SK-N-SH treated with all-trans-retinoic acid at 6 μM for 48 hours (cell line): ENCODE data around the gene VWA5B1.

Experiments used
- ATAC-seq: fragments of 200-7000 bp; cut with Tn5 transposase; 3 replicates; pipeline ENCODE4 v1.9.1; 2020; ENCODE audit warnings: mild to moderate bottlenecking, moderate library complexity
- ARNTL ChIP-seq: fragments of 450-650 bp; formaldehyde crosslinking; IDR thresholded peaks from 2 replicates; pipeline ENCODE4 v1.5.0; 2020; ENCODE audit warnings: low read depth, mild to moderate bottlenecking, moderate library complexity, borderline replicate concordance
- BACH2 ChIP-seq: fragments of 250-450 bp; sonication (Bioruptor Pico); IDR thresholded peaks from 2 replicates; pipeline ENCODE4 v1.9.0; 2021; ENCODE audit warnings: mild to moderate bottlenecking, borderline replicate concordance
- ESRRG ChIP-seq: fragments of 250-450 bp; sonication (Bioruptor Pico); IDR thresholded peaks from 2 replicates; pipeline ENCODE4 v1.6.1; 2021; ENCODE audit warnings: mild to moderate bottlenecking
- GLIS3 ChIP-seq: fragments of 250-450 bp; sonication (Bioruptor Pico); IDR thresholded peaks from 2 replicates; pipeline ENCODE4 v1.5.0; 2020; ENCODE audit warnings: mild to moderate bottlenecking, moderate library complexity
- ISL1 ChIP-seq: fragments of 250-450 bp; sonication (Bioruptor Pico); IDR thresholded peaks from 2 replicates; pipeline ENCODE4 v2.1.2; 2022; ENCODE audit warnings: mild to moderate bottlenecking, moderate library complexity
- OSR1 ChIP-seq: fragments of 250-450 bp; sonication (Bioruptor Pico); IDR thresholded peaks from 2 replicates; pipeline ENCODE4 v1.8.0; 2022; ENCODE audit warnings: moderate library complexity, mild to moderate bottlenecking, inconsistent platforms
- RARB ChIP-seq: fragments of 250-450 bp; sonication (Bioruptor Pico); IDR thresholded peaks from 2 replicates; pipeline ENCODE4 v1.8.0; 2021; ENCODE audit warnings: mild to moderate bottlenecking, moderate library complexity
- SNAI2 ChIP-seq: fragments of 250-450 bp; sonication (Bioruptor Pico); IDR thresholded peaks from 2 replicates; pipeline ENCODE4 v1.5.0; 2020; ENCODE audit warnings: mild to moderate bottlenecking, moderate library complexity
- TCF4 ChIP-seq: fragments of 250-450 bp; sonication (Bioruptor Pico); IDR thresholded peaks from 2 replicates; pipeline ENCODE4 v1.8.0; 2021; ENCODE audit warnings: mild to moderate bottlenecking, moderate library complexity, borderline replicate concordance
- TOX ChIP-seq: fragments of 250-450 bp; sonication (Bioruptor Pico); IDR thresholded peaks from 2 replicates; pipeline ENCODE4 v1.8.0; 2021; ENCODE audit warnings: mild to moderate bottlenecking, moderate library complexity, borderline replicate concordance
- ZFP3 ChIP-seq: fragments of 250-450 bp; sonication (Bioruptor Pico); IDR thresholded peaks from 2 replicates; pipeline ENCODE4 v1.5.0; 2020; ENCODE audit warnings: mild to moderate bottlenecking, moderate library complexity
- ZFP30 ChIP-seq: fragments of 450-650 bp; formaldehyde crosslinking; IDR thresholded peaks from 2 replicates; pipeline ENCODE4 v1.5.0; 2022; ENCODE audit warnings: mild to moderate bottlenecking, moderate library complexity
- ZNF70 ChIP-seq: fragments of 450-650 bp; formaldehyde crosslinking; IDR thresholded peaks from 2 replicates; pipeline ENCODE4 v1.5.0; 2020; ENCODE audit warnings: mild to moderate bottlenecking, moderate library complexity
- TF ChIP-seq, protein P1 (sequence below): fragments of 250-450 bp; sonication (Bioruptor Pico); IDR thresholded peaks from 2 replicates; pipeline ENCODE4 v1.8.0; 2020; ENCODE audit warnings: mild to moderate bottlenecking, moderate library complexity, borderline replicate concordance
- TF ChIP-seq, protein P2 (sequence below): fragments of 250-450 bp; sonication (Bioruptor Pico); IDR thresholded peaks from 2 replicates; pipeline ENCODE4 v1.5.1; 2020; ENCODE audit warnings: low read depth, mild to moderate bottlenecking, moderate library complexity
- TF ChIP-seq, protein P3 (sequence below): fragments of 250-450 bp; sonication (Bioruptor Pico); IDR thresholded peaks from 2 replicates; pipeline ENCODE4 v1.8.0; 2021; ENCODE audit warnings: low read depth, mild to moderate bottlenecking, moderate library complexity, borderline replicate concordance
- TF ChIP-seq, protein P4 (sequence below): fragments of 250-450 bp; sonication (Bioruptor Pico); IDR thresholded peaks from 2 replicates; pipeline ENCODE4 v1.5.0; 2020; ENCODE audit warnings: mild to moderate bottlenecking, moderate library complexity

Gene VWA5B1

DNA sequence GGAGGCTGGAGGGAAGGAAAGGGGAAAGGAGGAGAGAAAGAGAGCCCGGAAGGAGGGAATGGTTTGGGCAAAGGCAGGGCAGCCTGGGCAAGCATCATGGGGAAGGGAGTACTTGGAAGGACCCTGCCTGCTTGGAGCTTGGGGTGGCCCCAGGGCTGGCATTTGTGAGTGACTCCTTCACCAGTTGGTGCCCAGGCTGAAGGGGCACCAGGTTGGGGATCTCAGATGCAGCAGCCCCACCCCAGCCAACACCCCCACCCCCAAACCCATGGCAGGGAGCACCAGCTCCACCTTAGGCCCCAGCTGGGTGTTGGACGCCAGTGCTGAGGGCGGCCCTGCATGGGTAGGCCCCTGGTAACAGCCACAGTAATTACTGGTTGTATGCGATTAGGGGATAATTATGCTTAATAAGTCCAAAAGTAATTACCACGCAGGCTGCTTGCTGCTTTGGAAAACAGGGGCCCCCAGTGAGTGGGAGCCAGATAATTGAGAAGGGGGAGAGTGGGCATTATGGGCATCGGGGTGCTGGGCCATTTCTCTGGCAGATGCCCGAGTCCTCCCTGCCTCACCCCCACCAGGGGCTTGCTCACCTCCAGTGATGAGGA, 78.3 kb downstream of the VWA5B1 start:
- TF ChIP-seq TOX (CRISPR knock-in tag): no peak
- TF ChIP-seq, protein P1, sequence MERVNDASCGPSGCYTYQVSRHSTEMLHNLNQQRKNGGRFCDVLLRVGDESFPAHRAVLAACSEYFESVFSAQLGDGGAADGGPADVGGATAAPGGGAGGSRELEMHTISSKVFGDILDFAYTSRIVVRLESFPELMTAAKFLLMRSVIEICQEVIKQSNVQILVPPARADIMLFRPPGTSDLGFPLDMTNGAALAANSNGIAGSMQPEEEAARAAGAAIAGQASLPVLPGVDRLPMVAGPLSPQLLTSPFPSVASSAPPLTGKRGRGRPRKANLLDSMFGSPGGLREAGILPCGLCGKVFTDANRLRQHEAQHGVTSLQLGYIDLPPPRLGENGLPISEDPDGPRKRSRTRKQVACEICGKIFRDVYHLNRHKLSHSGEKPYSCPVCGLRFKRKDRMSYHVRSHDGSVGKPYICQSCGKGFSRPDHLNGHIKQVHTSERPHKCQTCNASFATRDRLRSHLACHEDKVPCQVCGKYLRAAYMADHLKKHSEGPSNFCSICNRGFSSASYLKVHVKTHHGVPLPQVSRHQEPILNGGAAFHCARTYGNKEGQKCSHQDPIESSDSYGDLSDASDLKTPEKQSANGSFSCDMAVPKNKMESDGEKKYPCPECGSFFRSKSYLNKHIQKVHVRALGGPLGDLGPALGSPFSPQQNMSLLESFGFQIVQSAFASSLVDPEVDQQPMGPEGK (CRISPR knock-in tag): no peak
- no peak for TF ChIP-seq OSR1 (CRISPR knock-in tag)
- no peak for TF ChIP-seq ESRRG (CRISPR knock-in tag)
- no peak for TF ChIP-seq RARB (CRISPR knock-in tag)
- TF ChIP-seq BACH2 (CRISPR knock-in tag): no peak
- TF ChIP-seq, protein P2, sequence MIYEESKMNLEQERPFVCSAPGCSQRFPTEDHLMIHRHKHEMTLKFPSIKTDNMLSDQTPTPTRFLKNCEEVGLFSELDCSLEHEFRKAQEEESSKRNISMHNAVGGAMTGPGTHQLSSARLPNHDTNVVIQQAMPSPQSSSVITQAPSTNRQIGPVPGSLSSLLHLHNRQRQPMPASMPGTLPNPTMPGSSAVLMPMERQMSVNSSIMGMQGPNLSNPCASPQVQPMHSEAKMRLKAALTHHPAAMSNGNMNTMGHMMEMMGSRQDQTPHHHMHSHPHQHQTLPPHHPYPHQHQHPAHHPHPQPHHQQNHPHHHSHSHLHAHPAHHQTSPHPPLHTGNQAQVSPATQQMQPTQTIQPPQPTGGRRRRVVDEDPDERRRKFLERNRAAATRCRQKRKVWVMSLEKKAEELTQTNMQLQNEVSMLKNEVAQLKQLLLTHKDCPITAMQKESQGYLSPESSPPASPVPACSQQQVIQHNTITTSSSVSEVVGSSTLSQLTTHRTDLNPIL: no peak
- no peak for TF ChIP-seq ZFP3 (CRISPR knock-in tag)
- TF ChIP-seq, protein P3, sequence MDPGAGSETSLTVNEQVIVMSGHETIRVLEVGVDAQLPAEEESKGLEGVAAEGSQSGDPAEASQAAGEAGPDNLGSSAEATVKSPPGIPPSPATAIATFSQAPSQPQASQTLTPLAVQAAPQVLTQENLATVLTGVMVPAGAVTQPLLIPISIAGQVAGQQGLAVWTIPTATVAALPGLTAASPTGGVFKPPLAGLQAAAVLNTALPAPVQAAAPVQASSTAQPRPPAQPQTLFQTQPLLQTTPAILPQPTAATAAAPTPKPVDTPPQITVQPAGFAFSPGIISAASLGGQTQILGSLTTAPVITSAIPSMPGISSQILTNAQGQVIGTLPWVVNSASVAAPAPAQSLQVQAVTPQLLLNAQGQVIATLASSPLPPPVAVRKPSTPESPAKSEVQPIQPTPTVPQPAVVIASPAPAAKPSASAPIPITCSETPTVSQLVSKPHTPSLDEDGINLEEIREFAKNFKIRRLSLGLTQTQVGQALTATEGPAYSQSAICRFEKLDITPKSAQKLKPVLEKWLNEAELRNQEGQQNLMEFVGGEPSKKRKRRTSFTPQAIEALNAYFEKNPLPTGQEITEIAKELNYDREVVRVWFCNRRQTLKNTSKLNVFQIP: no peak
- no peak for TF ChIP-seq TCF4 (CRISPR knock-in tag)
- TF ChIP-seq ARNTL (CRISPR knock-in tag): no peak
- no peak for TF ChIP-seq SNAI2 (CRISPR knock-in tag)
- TF ChIP-seq, protein P4, sequence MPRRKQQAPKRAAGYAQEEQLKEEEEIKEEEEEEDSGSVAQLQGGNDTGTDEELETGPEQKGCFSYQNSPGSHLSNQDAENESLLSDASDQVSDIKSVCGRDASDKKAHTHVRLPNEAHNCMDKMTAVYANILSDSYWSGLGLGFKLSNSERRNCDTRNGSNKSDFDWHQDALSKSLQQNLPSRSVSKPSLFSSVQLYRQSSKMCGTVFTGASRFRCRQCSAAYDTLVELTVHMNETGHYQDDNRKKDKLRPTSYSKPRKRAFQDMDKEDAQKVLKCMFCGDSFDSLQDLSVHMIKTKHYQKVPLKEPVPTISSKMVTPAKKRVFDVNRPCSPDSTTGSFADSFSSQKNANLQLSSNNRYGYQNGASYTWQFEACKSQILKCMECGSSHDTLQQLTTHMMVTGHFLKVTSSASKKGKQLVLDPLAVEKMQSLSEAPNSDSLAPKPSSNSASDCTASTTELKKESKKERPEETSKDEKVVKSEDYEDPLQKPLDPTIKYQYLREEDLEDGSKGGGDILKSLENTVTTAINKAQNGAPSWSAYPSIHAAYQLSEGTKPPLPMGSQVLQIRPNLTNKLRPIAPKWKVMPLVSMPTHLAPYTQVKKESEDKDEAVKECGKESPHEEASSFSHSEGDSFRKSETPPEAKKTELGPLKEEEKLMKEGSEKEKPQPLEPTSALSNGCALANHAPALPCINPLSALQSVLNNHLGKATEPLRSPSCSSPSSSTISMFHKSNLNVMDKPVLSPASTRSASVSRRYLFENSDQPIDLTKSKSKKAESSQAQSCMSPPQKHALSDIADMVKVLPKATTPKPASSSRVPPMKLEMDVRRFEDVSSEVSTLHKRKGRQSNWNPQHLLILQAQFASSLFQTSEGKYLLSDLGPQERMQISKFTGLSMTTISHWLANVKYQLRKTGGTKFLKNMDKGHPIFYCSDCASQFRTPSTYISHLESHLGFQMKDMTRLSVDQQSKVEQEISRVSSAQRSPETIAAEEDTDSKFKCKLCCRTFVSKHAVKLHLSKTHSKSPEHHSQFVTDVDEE (CRISPR knock-in tag): no peak
- ATAC-seq: no peak

DNA sequence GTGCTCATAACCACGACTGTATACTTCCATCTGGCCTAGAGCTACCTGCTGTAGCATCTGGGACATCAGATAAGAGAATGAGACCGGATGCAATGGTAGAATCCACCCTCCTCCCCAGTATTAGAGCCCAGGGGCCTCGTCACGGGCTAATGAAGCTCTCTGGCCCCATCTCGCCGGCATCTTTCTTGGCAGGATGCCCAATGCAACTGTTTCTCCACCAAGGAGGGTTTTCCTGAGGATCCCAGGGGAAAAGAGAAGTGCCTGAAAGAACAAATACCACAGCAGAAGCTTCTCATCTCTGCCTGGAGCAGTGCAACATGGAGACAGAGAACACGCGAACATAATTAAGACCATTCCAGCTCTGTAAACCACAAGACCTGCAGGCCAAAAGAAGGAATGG, 80.0 kb downstream of the VWA5B1 start:
- TF ChIP-seq, protein P2: no peak
- TF ChIP-seq SNAI2 (CRISPR knock-in tag): no peak
- TF ChIP-seq OSR1 (CRISPR knock-in tag): no peak
- TF ChIP-seq ZNF70: 0 out of 2 replicates have a peak, but pooled peaks have one; percentile 18
- TF ChIP-seq, protein P3: no peak
- TF ChIP-seq ZFP30 (CRISPR knock-in tag): no peak
- TF ChIP-seq ISL1 (CRISPR knock-in tag): no peak
- no peak for TF ChIP-seq ARNTL (CRISPR knock-in tag)
- no peak for ATAC-seq

DNA sequence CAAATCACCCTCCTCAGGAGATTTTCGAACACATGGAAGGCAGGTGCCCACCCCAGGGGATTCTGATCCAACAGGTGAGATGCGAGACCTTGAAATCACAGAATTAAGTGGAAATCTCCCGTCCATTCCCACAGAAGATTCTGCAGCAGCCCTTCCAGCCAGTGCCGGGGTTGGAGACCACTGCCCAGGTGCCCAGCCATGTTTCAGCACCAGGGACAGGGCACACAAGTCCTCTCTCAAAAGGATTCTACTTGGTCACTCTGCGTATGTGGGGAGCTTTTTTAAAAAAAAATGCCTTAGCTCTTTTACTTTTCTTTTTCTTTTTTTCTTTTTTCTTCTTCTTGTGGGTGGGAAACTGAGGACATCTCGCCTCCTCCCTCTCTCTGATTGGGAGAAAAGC, 80.7 kb downstream of the VWA5B1 start:
- TF ChIP-seq ZNF70 (no peak), ZFP30 (CRISPR knock-in tag) (no peak), GLIS3 (CRISPR knock-in tag) (no peak), ZFP3 (CRISPR knock-in tag) (no peak)
- TF ChIP-seq, protein P4 (CRISPR knock-in tag): no peak
- no peak for ATAC-seq
